Measurements from ENCODE around the gene PITPNM3. TPM values are rescaled to one million over a fixed set of nuclear protein-coding genes. Genes with fewer than 3 reads are reported as not detected.

PITPNM3 gene
- total and polyA plus RNA-seq, 2 of the 8 experiments (the other 6 are each of a cell fraction or from before 2014, with no cell fraction given) = 1.7 to 3.1 TPM

DNA sequence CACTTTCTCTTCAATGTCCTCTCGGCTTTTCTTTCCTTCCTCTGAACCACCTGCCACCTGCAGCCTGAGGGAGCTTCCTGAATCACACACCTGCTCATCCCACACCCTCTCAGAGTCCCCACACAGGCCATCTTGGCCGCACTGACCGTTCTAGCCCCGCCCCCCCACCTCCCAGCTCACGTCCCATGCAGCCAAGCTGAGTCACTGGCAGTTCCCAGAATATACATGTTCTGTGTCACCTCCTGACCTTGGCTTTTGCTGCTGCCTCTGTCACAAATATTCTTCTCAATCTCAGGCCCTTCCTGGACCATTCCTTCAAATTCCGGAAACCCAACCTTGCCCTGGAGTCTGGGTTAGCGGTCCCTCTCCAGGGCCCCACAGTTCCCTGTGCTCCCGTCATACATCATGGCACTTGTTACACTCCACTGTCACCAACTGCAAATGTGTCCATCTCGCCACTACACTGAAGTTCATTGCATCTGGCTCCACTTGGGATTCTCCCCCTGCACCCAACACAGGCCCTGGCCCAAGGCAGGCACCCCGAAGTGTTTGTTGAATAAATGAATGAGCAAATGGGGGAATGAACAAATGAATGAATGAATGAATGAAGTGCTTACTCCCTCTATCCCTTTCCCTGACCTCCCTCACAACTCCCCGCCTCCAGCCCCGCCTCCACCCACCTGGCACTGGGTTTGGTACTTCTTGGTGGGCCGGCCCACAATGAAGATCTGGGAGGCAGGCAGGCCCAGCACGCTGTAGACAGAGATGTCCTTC lies 99.3 kb downstream of the PITPNM3 start:
- TF ChIP-seq EZH2 (IDR thresholded peaks at IDR 0.05; ENCODE audit: low read depth, low read length, severe bottlenecking) (no peak), RAD21 (IDR thresholded peaks at IDR 0.05 in 1 of 2, conservative IDR thresholded peaks at IDR 0.05 in 1 of 2; ENCODE audit: low read depth in 2 of 2, low read length in 2 of 2) (no peak)
- peak overlapping the region; percentile 90 for H2BK20ac ChIP-seq (ENCODE audit: low read length)
- no peaks in the 10 kb centered on the region; a peak in 3 of 7 replicates for H3K27me3 ChIP-seq (replicated peaks in 1 of 4; ENCODE audit: control insufficient read depth in 3 of 4, extremely low read depth in 1 of 4, insufficient read depth in 3 of 4, low read length in 3 of 4)
- no peak overlapping the region for H3K9ac ChIP-seq (replicated peaks in 1 of 4; ENCODE audit: extremely low read depth in 1 of 4, low read depth in 3 of 4, low read length in 3 of 4)
- 81% methylated on average over 14 of the region's 14 CpGs; no CpG with 5 or more reads in 1 of the 2 experiments for WGBS, 2 experiments (ENCODE audit: extremely low coverage in 1 of 2, insufficient coverage in 1 of 2, insufficient read length in 1 of 2, insufficient replicate concordance in 2 of 2, low coverage in 1 of 2, low lambda C conversion rate in 2 of 2, missing lambda C conversion rate in 1 of 2)
- H3K4me3 ChIP-seq (ENCODE audit: extremely low read depth in 1 of 4, insufficient read depth in 2 of 4, low read depth in 3 of 4, low read length in 4 of 4) = no peak overlapping the region
- no peak overlapping the region for H3K23ac ChIP-seq (ENCODE audit: insufficient read length)
- H4K20me1 ChIP-seq (replicated peaks in 1 of 2; ENCODE audit: control insufficient read depth in 1 of 2, insufficient read depth in 2 of 2, low read length in 2 of 2) = peaks cover 0 to 2% of the 10 kb centered on the region in 2 experiments
- H2BK5ac ChIP-seq (ENCODE audit: low read depth, low read length) = peak overlapping the region; percentile 66; the same call in 1 of the 2 replicates
- no peaks in the 10 kb centered on the region for H3K79me1 ChIP-seq (ENCODE audit: low read depth, low read length)
- H3K23me2 ChIP-seq (ENCODE audit: low read depth, low read length) = peaks cover 12% of the 10 kb centered on the region
- H4K91ac ChIP-seq (replicated peaks; ENCODE audit: insufficient read length, low read length) = no peak overlapping the region
- no peak for DNase-seq (ENCODE audit: low read depth in 1 of 2, low spot score in 2 of 2)
- no peak overlapping the region for H3K56ac ChIP-seq (replicated peaks; ENCODE audit: insufficient read length, low read depth, low read length)
- peaks cover 2 to 50% (median 35%) of the 10 kb centered on the region in 4 experiments for H3K4me1 ChIP-seq (replicated peaks in 1 of 4; ENCODE audit: control insufficient read depth in 3 of 4, insufficient read depth in 4 of 4, low read length in 3 of 4)
- H2BK12ac ChIP-seq (ENCODE audit: low read depth, low read length) = peak overlapping the region; percentile 94; the same call in 1 of the 2 replicates
- no peak overlapping the region; the same call in 1 of the 2 replicates for H3K18ac ChIP-seq (ENCODE audit: extremely low read depth, low read length)
- FAIRE-seq = no peak
- H2AFZ ChIP-seq (ENCODE audit: low read length) = no peak overlapping the region
- ChIA-PET POLR2A (ENCODE audit: partially characterized antibody) (interaction anchor here (1.0 to 7.4 kb wide), 3 partner anchors 7 to 15 kb away, joined by 3 to 34 read pairs (median 4); partner anchors contain the start of gene PIMREG), CTCF (ENCODE audit: partially characterized antibody) (no interaction called here)
- H3K79me2 ChIP-seq (ENCODE audit: control insufficient read depth in 1 of 2, insufficient read depth in 2 of 2, low read length in 2 of 2) = no peaks in the 10 kb centered on the region
- H3K9me3 ChIP-seq (ENCODE audit: insufficient read depth in 2 of 2, low read depth in 1 of 2, low read length in 1 of 2) = no peaks in the 10 kb centered on the region
- H4K5ac ChIP-seq (ENCODE audit: insufficient read length, low read depth, low read length) = no peak overlapping the region
- H3K14ac ChIP-seq (ENCODE audit: insufficient read length) = no peak overlapping the region
- H4K8ac ChIP-seq (ENCODE audit: extremely low read depth, insufficient read depth, low read length) = no peak overlapping the region; the same call in 1 of the 2 replicates
- H2BK15ac ChIP-seq (ENCODE audit: low read length) = peak overlapping the region; percentile 95
- H3K4me2 ChIP-seq (ENCODE audit: insufficient read depth in 1 of 2, low read depth in 2 of 2, low read length in 2 of 2) = no peak overlapping the region
- H2BK120ac ChIP-seq (replicated peaks; ENCODE audit: low read depth, low read length) = peak overlapping the region; percentile 21
- no peak overlapping the region; the same call in 1 of the 2 replicates for H2AK5ac ChIP-seq (ENCODE audit: low read depth, low read length)
- H3K27ac ChIP-seq (ENCODE audit: low read depth, low read length) = no peak overlapping the region
- peak overlapping the region; percentile 22 for H3K4ac ChIP-seq (replicated peaks; ENCODE audit: insufficient read length, low read depth, low read length)
- peaks cover 0 to 3% (median 0%) of the 10 kb centered on the region in 4 experiments; a peak in 3 of 8 replicates for H3K36me3 ChIP-seq (ENCODE audit: control insufficient read depth in 2 of 4, insufficient read depth in 4 of 4, low read length in 3 of 4)
